ENCODE measurements around the gene LRRC31.

Gene LRRC31

GRCh38 chr3:169855514-169855913, 14.2 kb downstream of the LRRC31 start (continued):
- TF ChIP-seq ZNF510 (tag by site-specific recombination; IDR thresholded peaks at IDR 0.05; ENCODE audit: insufficient replicate concordance) (no peak), ZSCAN30 (tag by site-specific recombination; IDR thresholded peaks at IDR 0.05) (no peak), ZNF132 (tag by site-specific recombination; IDR thresholded peaks at IDR 0.05; ENCODE audit: borderline replicate concordance) (no peak), ZBTB7A (tag by site-specific recombination; IDR thresholded peaks at IDR 0.05; ENCODE audit: low read depth) (no peak), ZNF785 (tag by site-specific recombination; IDR thresholded peaks at IDR 0.05) (no peak), PBX3 (CRISPR knock-in tag; IDR thresholded peaks at IDR 0.05) (no peak), ZNF558 (tag by site-specific recombination; IDR thresholded peaks at IDR 0.05) (no peak), GLI2 (tag by site-specific recombination; IDR thresholded peaks at IDR 0.05; ENCODE audit: borderline replicate concordance, low read depth) (no peak), ZNF184 (tag by site-specific recombination; IDR thresholded peaks at IDR 0.05) (no peak)
- TF ChIP-seq, protein P1, sequence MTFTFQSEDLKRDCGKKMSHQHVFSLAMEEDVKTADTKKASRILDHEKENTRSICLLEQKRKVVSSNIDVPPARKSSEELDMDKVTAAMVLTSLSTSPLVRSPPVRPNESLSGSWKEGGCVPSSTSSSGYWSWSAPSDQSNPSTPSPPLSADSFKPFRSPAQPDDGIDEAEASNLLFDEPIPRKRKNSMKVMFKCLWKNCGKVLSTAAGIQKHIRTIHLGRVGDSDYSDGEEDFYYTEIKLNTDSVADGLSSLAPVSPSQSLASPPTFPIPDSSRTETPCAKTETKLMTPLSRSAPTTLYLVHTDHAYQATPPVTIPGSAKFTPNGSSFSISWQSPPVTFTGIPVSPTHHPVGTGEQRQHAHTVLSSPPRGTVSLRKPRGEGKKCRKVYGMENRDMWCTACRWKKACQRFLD (tag by site-specific recombination; IDR thresholded peaks at IDR 0.05), result no peak
- TF ChIP-seq, protein P2, sequence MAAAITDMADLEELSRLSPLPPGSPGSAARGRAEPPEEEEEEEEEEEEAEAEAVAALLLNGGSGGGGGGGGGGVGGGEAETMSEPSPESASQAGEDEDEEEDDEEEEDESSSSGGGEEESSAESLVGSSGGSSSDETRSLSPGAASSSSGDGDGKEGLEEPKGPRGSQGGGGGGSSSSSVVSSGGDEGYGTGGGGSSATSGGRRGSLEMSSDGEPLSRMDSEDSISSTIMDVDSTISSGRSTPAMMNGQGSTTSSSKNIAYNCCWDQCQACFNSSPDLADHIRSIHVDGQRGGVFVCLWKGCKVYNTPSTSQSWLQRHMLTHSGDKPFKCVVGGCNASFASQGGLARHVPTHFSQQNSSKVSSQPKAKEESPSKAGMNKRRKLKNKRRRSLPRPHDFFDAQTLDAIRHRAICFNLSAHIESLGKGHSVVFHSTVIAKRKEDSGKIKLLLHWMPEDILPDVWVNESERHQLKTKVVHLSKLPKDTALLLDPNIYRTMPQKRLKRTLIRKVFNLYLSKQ (tag by site-specific recombination; IDR thresholded peaks at IDR 0.05; ENCODE audit: borderline replicate concordance), result no peak

DNA sequence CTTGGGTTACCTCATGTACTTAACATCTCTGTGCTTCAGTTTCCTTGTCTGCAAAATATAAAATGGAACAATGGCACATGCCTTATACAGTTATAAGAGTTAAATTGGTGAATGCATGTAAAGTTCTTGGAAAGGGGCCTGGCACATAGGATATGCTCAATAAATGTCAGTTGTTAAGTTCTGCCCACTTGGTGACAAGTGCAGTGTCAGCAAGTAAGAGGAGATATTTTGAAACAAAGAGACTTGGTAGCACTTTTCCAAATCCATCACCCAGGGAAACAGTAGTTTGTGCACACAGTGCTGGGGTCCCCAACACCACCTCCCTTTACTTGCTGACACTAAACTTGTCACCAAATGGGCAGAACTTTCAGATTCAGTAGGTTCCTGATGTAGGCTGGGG, 19.1 kb downstream of the LRRC31 start:
- no peak overlapping the region for H3K4me3 ChIP-seq (ENCODE audit: low read depth, low read length)

DNA sequence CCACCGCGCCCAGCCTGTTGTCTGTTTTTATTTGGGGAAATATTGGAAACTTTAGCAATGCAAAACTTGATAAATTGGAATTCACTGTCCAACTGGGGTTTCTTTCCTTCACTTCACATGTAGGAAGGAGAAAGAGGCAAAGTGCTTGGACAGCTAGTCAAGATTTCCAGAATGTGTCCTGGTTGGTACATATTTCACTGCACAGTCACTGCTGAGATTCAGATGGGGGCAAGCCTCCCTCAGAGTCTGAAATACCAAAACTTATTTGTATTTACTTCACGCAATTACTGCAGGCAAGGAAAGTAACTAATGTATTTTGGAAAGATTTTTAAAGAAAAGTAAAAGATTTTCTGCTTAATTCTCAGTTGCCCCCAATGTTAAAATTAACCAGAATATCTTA, 21.0 kb downstream of the LRRC31 start:
- Histone ChIP-seq H3K27ac (ENCODE audit: extremely low read depth, low read depth, low read length) (no peak overlapping the region), H3K36me3 (ENCODE audit: control insufficient read depth in 2 of 2, insufficient read depth in 1 of 2, low read length in 2 of 2) (no peaks in the 10 kb centered on the region), H3K9me3 (ENCODE audit: control insufficient read depth, insufficient read depth, low read depth, low read length) (no peaks in the 10 kb centered on the region), H3K4me1 (ENCODE audit: control insufficient read depth, insufficient read depth, low read length) (no peaks in the 10 kb centered on the region), H3K4me3 (ENCODE audit: low read depth, low read length) (no peak overlapping the region)
- POLR2A ChIA-PET, result no interaction called here
- no peak for TF ChIP-seq ZNF768 (tag by site-specific recombination; IDR thresholded peaks at IDR 0.05)
- no peak for TF ChIP-seq ZNF529 (tag by site-specific recombination; IDR thresholded peaks at IDR 0.05; ENCODE audit: insufficient replicate concordance)
- TF ChIP-seq ZNF501 (tag by site-specific recombination; IDR thresholded peaks at IDR 0.05), result no peak
- TF ChIP-seq GLI2 (tag by site-specific recombination; IDR thresholded peaks at IDR 0.05; ENCODE audit: borderline replicate concordance, low read depth), result no peak
- TF ChIP-seq ZNF571 (tag by site-specific recombination; IDR thresholded peaks at IDR 0.05), result no peak
- TF ChIP-seq ZNF18 (tag by site-specific recombination; IDR thresholded peaks at IDR 0.05), result no peak
- TF ChIP-seq ZNF391 (tag by site-specific recombination; IDR thresholded peaks at IDR 0.05; ENCODE audit: borderline replicate concordance, low read depth), result no peak
- no peak for TF ChIP-seq PRDM10 (tag by site-specific recombination; IDR thresholded peaks at IDR 0.05)
- TF ChIP-seq MEIS1 (CRISPR knock-in tag; IDR thresholded peaks at IDR 0.05; ENCODE audit: borderline replicate concordance), result no peak
- TF ChIP-seq TCF7L2 (IDR thresholded peaks at IDR 0.05; ENCODE audit: borderline replicate concordance, low read depth, low read length), result no peak
- CTCF ChIA-PET, result no interaction called here

More for the DNA sequence above, 19.1 kb downstream of the LRRC31 start:
- Histone ChIP-seq H3K4me1 (ENCODE audit: control insufficient read depth, insufficient read depth, low read length) (no peaks in the 10 kb centered on the region), H3K36me3 (ENCODE audit: control insufficient read depth in 2 of 2, insufficient read depth in 1 of 2, low read length in 2 of 2) (no peaks in the 10 kb centered on the region), H3K9me3 (ENCODE audit: control insufficient read depth, insufficient read depth, low read depth, low read length) (no peaks in the 10 kb centered on the region), H3K27ac (ENCODE audit: extremely low read depth, low read depth, low read length) (no peak overlapping the region)
- TF ChIP-seq ZNF302 (tag by site-specific recombination; IDR thresholded peaks at IDR 0.05; ENCODE audit: low read depth) (no peak), ZNF600 (tag by site-specific recombination; IDR thresholded peaks at IDR 0.05) (no peak), ZNF112 (tag by site-specific recombination; IDR thresholded peaks at IDR 0.05) (no peak), ZSCAN16 (tag by site-specific recombination; IDR thresholded peaks at IDR 0.05) (no peak), ZNF544 (tag by site-specific recombination; IDR thresholded peaks at IDR 0.05) (no peak)
- ChIA-PET CTCF (interaction anchor here (0.6 kb wide), 1 partner anchor 82 kb away, joined by 3 read pairs; no protein-coding TSS in a partner anchor), POLR2A (interaction anchor here (0.6 kb wide), 1 partner anchor 213 kb away, joined by 7 read pairs; no protein-coding TSS in a partner anchor)
